ENCODE data around the gene ZNF48.
"Not testable (repeated sequence)": the region's sequence is repeated elsewhere in the genome, so short reads cannot be mapped to it uniquely, and the experiment has no call there.

The ZNF48 gene

DNA sequence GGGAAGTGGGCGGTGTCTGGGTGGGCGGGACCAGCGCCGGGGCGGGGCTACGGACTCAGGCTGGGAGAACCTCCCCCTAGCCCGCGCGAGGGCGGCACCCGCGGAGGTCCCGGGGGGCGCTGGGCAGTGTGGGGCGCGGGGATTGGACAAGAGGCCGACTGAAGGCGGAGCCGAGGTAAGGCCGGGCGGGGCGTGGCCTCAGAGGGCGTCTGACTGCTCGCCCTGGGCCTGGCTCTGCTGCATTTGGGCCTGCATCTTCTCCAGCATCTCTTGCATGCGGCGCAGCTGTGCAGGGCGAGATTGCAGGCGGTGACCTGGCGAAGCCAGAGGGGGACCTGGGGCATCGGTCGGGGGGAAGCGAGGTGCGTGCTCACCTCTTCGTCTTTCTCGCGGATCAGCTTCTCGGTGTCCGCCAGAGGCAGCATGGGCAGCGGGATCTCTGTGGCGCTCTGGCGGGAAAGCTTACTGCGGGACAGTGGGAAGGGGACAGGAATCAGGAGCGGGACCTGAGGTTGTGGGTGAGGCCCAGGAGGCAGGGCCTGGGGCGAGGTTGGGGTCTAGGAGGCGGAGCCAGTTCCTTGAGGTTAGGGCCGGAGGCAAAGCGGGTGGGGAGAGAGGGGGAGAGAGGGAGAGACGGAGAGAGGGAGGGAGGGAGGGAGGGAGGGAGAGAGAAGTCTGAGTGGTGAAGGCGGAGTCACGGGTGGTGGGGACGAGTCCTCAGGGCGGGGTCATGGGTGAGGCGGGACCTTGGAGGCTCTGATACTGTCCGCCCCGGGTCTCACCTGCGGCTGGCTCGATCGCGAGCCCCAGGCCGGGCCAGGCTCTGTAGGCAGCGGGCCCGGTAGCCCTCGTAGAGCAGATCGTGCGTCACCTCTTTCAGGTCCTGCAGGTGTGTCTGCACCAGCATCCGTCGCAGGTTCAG, 16.7 kb upstream of the ZNF48 start:
- peak; percentile 99 for DNase-seq

DNA sequence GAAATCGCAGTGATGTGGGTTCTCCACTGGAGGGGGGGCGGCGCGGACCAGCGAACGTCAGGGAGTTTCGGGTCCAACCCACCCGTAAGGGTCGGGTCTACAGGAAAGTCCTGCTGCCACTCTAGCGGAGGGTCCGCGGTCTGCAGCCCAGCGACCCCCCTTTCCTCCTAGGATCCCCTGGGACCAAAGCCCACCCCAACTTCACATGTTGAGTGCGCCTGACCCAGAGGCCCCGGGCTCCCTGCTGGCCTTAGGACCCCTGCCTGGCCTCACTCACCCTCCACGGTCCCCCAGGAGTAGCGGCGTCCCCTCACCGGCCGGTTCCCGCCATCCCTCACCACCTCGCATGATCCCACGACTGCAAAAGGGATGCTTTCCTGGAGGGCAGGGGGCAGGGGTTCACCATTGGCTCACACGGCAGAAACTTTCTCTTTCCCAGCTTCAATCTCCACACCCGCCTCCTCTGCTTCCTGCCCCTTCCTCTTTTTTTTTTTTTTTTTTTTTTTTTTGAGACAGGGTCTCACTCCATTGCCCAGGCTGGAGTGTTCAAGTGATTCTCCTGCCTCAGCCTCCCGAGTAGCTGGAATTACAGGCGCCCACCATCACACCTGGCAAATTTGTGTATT, 15.9 kb upstream of the ZNF48 start:
- no peak for DNase-seq

DNA sequence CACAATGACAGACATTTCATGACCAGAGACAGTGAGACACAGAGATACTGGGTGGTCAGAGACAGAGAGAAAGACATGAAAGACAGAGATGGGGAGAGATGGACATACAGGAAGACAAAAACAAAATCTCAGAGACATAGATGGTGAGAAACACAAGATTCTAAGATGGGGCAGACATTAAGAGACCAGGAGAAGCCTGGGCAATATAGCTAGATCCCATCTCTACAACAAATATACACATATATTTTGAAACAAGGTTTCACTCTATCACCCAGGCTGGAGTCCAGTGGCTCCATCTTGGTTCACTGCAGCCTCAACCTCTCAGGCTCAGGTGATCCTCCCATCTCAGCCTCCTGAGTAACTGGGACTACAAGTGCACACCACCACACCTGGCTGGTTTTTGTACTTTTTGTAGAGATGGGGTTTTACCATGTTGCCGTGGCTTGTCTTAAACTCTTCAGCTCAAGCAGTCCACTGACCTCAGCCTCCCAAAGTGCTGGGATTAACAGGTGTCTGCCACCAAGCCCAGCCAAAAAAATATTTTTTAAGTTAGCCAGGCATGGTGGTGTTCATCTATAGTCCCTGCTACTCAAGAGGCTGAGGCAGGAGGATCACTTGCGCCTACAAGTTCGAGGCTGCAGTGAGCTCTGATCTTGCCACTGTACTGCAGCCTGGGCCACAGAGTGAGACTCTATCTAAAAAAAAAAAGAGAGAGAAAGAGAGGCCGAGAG, 15.0 kb upstream of the ZNF48 start:
- no peak for DNase-seq

DNA sequence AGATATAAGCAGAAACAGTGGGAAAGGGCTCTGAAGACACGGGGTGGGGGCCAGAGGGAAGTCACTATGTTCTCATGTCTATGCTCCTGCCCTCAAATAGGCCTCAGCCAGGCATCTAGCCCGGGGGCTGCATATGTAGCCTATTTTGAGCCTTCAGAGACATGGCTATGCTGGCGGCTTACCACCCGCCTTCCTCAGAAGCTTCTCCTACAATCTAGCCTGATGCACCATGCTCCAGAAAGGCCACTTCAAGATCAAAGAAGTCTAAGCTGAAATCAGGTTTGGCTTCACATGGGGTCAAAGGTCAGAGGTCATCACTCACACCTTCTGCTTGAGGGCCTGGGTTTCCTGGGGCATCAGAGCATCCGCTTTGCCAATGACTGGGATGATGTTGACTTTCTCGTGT, 14.4 kb upstream of the ZNF48 start:
- no peak for DNase-seq

DNA sequence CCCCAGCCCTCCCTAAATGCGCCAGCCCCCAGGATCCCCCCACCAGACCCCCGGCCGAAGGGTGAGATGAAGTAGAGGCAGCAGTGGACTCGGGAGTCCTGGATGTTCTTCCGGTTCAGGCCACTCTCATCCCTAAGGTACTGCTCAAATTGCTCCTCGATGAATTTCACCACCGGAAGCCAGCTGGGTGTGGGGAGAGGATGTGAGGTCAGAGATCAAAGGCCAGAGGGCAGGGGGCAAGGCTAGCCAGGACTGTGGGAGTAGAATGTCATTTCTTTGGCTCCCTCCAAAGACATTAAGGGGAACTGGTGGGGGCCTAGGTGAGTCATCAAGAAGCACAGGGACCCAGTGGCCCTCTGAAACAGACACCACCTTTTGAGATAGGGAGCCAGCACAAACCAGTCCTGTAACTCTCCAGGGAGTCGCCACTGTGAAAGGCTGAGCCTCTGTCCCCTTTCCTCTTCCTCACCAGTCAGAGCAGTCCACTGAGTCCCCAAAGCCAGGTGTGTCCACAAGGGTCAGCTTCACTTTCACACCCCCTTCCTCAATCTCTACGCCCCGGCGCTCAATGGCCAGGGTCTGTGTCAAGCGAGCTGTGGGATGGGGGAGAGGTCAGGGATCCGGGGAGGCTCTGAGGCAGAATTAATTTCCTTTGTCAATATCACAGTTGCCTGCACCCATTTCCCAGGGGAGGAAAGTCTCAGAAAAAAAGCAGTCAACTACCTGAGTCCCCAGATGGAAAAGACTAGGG, 13.8 kb upstream of the ZNF48 start:
- DNase-seq, result peak; percentile 37

DNA sequence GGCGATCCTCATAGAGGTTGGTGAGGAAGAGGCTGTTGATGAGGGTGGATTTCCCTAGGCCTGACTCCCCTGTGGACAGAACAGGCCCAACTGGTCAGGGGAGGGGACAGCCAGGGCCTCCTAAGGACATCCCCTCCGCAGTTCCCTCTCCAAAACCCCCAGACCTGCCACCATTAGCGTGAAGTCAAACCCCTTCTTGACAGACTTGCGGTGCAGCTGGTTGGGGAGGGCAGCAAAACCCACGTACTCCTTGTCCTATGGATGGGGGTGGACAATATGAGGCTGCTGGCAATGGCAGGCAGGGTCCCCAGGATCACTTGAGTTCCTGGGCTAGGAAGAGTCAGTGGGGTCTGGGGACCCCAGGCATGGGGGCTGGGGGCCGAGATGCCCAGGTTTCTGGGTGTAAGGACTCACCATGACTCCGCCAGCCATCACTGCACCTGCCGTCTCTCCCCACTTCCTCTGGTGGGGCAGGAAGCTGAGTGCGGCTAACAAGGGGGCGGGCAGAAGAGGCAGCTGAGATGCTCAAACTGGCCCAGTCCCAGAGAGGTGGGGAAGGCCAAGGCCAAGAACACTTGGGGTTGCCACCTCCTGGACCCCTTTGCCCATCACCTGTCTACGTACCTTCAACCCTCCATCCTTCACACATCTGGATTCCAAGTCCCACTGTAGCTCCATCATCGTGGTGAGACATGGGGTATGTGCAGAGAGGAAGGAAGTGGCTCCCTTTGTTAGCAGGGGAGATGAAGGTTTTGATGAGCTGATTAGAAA, 12.9 kb upstream of the ZNF48 start, which contains the start of gene SEPTIN1:
TSS of gene SEPTIN1 (minus strand) at position 451 of the 771 bp plus-strand sequence. CDS start at position 432, 19 bp downstream.
- DNase-seq, result no peak

DNA sequence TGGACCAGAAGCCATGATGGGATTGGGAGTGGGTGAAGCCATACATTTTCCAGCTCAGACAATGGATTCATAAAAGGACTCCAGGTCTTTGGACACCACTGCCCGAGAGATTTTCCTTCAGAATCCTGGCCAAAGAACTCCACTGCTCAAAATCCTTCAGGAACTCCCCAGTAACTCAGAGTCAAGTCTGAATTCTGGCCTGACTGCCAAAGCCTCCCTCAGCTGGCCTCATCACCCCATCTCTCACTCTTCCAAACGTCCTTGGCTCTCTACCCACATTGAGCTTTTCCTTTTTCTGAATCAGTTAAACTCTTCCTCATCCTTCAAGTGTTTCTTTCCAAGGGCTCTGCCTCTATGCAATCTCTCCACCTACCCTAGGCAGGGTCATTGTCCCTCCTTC, 11.7 kb upstream of the ZNF48 start:
- DNase-seq, result no peak

DNA sequence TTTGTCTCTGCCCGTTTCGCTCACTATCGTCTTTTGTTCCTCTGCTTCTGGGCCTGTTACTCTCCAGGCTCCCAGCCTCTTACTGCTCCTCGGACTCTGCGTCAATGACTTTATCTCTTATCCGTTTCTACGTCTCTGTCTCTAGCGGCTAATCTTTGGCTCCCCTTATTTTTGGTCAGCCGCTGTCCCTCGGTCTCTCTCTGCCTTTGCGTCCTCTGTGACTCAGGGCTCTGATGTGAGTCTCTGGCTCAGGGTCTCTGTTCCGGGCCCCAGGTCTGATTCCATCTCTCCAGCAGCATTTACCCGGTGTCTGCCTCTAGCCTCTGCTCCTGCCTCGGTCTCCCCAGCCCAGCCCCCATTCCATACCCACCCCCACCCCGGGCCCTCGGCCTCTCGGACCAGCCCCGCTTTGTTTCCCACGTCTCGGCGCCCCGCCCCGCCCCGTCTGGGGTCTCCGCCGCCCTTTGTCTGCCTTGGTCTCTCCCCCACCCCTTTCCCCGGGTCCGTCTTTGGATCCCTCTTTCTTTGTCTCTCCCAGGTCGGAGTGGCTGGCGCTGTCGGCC, 547 bp upstream of the ZNF48 start:
- peak; percentile 60 for DNase-seq

DNA sequence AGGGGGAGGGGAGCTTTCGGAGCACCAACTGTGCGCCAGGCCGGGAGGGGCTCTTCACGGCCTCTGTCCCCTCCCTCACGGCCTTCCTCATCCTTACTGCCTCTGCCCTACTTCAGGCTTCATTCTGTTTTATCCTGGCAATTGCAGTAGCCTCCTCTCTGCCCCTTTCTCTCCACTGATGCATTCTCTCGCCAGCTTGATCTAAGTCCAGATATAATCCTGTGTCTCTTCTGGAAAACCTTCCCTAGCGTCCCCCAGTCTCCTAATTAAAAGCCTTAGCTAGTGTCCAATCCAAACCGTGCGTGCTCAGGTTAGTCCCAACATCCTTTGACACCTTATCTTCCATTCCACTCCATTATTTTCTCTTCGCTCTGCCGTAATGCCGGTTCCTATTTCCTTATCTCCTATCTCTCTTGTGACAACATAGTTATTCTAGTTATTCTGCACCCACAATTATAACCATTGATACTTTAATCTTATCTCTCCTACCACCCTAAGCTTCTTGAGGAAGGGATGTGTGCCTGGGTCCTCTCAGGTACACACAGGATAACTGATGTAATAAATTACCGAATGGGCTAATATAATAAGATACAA, 869 bp downstream of the ZNF48 start:
- peak; percentile 65 for DNase-seq

DNA sequence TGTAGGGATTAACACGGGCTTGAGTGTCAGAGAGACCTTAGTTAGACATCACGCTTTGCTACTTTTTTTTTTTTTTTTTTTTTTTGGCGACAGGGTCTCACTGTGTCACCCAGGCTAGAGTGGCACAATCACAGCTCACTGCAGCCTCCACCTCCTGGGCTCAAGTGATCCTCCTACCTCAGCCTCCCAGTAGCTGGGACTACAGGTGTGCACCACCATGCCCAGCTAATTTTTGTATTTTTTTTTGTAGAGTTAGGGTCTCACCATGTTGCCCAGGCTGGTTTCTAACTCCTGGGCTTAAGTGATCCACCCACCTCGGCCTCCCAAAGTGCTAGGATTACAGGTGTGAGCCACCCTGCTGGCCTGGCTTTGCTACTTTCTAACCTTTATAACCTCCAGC, 1.4 kb downstream of the ZNF48 start:
- DNase-seq, result not testable (repeated sequence)

DNA sequence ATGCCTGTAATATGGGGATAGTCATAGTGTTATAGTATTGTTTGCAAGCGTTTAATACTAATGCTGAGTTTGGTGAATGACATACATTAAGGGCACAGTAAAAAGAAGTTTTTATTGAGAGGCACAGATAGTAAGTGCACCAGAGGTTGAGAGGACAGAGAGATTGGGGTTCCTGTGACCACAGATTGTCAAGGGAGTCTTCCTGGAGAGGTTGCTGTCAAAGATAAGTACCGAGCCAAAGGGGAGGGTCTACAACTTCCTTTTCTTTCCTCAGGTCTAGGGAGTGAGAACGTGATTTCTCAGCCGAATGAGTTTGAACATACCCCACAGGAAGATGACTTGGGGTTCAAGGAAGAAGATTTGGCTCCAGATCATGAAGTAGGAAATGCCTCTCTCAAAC, 1.8 kb downstream of the ZNF48 start:
- DNase-seq, result no peak

DNA sequence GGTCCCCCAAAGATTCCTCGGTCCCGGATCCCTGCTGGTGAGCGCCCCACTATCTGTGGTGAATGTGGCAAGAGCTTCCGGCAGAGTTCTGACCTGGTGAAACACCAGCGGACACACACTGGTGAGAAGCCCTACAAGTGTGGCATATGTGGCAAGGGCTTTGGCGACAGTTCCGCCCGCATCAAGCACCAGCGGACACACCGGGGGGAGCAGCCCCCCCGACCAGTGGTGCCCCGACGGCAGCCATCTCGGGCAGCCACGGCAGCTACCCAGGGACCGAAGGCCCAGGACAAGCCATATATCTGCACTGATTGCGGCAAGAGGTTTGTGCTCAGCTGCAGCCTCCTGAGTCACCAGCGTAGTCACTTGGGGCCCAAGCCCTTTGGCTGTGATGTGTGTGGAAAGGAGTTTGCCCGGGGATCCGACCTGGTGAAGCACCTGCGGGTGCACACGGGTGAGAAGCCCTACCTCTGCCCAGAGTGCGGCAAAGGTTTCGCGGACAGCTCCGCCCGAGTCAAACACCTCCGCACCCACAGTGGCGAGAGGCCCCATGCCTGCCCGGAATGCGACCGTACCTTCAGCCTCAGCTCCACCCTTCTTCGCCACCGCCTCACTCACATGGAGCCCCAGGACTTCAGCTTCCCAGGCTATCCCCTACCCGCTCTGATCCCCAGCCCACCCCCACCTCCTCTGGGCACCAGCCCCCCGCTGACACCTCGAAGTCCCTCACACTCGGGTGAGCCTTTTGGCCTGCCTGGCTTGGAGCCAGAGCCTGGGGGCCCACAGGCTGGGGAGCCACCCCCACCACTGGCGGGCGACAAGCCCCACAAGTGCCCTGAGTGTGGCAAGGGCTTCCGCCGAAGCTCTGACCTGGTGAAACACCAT, 2.8 kb downstream of the ZNF48 start:
- DNase-seq, result no peak

DNA sequence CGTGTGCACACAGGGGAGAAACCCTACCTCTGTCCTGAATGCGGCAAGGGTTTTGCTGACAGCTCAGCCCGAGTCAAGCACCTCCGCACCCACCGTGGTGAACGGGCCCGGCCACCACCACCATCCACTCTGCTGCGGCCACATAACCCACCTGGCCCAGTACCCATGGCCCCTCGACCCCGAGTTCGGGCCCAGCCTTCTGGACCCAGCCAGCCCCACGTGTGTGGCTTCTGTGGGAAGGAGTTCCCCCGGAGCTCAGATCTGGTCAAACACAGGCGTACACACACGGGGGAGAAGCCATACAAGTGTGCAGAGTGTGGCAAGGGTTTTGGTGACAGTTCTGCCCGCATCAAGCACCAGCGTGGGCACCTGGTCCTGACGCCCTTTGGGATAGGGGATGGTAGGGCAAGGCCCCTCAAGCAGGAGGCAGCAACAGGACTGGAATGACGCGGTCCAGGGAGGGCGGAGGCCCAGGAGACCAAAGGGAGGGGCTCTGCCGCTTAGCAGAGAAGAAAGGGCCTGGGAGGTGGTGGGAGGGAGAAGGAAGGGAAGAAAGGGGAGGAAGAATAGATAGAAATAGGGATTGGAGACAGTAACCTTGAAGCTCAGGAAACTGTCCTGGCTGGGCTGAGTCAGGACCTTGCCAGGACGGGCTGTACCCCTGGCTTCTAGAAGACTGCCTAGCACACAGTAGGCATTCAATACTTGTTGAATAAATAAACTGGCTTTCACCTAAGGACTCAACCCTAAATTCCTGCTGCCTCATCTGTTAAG, 3.6 kb downstream of the ZNF48 start:
- DNase-seq, result no peak

DNA sequence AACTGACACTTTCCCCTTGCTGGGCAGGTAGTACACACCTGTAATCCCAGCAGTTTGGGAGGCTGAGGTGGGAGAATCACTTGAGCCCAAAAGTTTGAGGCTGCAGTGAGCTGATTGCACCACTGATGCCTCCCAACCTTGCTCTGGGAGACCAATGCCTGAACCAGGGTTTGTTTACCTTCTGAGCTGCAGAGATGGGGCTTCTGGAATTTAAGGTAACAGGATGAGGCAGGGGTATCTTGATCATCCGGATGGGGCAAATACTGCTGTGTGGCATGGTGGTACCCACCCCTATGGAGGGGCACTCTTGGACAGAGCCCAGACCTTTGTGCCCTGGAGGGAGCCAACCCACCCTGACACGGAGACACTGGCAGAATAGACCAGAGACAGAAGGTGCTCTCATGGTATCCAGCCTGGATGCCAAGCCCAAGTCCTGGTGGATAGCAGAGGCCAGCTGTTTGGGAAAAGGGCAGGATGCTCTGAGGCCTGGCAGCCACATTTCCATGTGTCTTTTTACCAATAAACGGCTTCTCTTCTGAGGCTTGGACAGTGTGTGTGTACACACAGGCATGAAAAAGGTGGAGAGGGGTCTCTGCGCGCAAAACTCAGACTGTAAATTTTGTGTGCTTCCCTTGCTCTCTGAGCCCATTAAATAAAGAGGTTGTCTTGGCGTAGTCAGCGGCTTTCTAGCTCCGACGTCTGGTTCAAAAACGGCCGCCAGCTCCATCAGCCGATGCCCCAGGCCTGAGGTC, 4.4 kb downstream of the ZNF48 start:
- DNase-seq, result peak; percentile 68

DNA sequence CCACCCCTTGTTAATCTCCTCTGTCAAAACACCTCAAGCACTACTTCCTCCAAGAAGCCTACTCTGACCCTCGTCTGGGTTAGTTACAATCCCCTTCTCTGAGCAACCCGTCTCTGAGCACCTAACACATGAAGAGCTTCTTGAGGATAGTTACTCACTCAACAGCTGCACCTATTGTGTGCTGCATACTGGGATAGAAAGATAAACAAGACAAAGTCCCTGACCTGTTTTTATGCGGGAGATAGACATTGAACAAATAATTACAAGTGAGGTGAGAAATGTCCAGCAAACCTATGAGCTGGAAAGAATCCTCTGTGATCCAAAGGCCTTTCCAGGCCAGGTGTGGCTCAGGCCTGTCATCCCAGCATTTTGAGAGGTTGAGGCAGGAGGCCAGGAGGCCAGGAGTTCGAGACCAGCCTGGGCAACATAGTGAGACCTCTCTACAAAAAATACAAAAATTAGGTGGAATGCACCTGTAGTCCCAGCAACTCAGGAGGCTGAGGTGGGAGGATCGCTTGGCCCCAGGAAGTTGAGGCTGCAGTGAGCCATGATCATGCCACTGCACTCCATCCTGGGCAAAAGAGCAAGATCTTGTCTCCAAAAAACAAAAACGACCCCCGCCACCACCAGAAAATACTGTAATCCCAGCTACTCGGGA, 6.7 kb downstream of the ZNF48 start:
- no peak for DNase-seq

DNA sequence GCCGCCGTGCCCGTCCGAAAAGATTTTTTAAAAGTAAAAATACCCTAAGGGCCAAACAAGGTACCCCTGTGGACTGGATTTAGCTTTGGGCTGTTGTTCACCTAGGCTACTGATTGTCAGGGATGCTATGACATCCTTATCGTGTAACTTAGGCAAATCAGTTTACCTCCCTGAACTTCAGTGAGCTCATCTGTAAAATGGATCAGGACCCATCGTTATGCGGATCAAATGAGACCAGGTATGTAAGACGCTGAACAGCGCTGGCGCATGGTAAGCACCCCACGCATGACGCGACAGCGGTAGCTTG, 11.5 kb downstream of the ZNF48 start:
- no peak for DNase-seq

DNA sequence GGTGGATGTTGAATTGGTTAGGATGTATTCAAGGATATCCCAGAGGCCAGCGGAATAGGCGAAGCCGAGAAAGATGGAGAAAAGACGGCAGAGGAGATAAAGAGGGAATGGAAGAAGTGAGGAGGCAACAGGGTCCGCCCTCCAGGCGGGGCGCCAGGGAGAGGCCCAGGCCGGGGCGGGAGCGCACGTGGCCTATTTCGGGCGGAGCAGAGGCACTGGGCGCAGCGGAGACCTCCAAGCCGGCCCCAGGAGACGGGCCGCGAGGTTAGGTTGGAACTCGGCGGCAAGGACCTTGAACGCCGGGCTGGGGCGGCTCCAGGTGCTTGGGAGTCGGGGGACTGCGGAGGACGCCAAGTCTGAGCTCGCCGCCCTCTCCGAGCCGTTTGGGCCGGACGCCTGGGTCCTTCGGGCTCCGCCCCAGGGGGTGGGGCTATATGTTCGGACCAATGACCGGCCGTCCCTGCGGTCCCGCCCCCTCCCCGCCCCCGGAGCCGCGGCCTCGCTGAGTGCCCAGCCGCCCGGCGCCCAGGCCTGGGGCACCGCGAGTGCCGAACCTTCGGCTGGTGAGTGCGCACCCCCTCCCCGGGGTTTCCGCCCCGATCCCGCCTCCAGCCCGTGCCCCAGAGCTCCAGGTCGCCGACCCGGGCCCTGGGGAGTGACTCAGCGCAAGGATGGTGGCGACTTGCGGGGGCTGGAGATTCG, 12.0 kb downstream of the ZNF48 start, which contains the start of gene ZNF771:
TSS of gene ZNF771 (plus strand) at position 505 of the 702 bp plus-strand sequence. CDS start 448 bp downstream, outside the sequence.
- peak; percentile 97 for DNase-seq
